GM18526 (cell line): Measurements from ENCODE around the gene AFAP1.

ENCODE experiments used
- POLR2A ChIP-seq: IDR thresholded peaks from 3 replicates; pipeline ENCODE4 v1.6.1; 2011; ENCODE audit not compliant: insufficient read length; ENCODE audit errors: extremely low read depth

The AFAP1 gene

GRCh38 chr4:7899184-7899869, 40.3 kb downstream of the AFAP1 start:
- no peak for TF ChIP-seq POLR2A

GRCh38 chr4:7898385-7898784, 41.3 kb downstream of the AFAP1 start:
- TF ChIP-seq POLR2A = no peak

- TF ChIP-seq POLR2A = no peak
These were observed 41.9 kb downstream of the AFAP1 start for GRCh38 chr4:7897811-7898210.

- no peak for TF ChIP-seq POLR2A
These were observed 44.9 kb downstream of the AFAP1 start for GRCh38 chr4:7894677-7895181.

GRCh38 chr4:7894098-7894676, 45.5 kb downstream of the AFAP1 start:
- no peak for TF ChIP-seq POLR2A

GRCh38 chr4:7893539-7893938, 46.1 kb downstream of the AFAP1 start:
- no peak for TF ChIP-seq POLR2A

GRCh38 chr4:7892212-7893019, 47.2 kb downstream of the AFAP1 start:
- no peak for TF ChIP-seq POLR2A

- no peak for TF ChIP-seq POLR2A
These were observed 48.8 kb downstream of the AFAP1 start for GRCh38 chr4:7890635-7891393.

GRCh38 chr4:7887436-7887835, 52.2 kb downstream of the AFAP1 start:
- no peak for TF ChIP-seq POLR2A

GRCh38 chr4:7886007-7886973, 53.4 kb downstream of the AFAP1 start:
- no peak for TF ChIP-seq POLR2A

GRCh38 chr4:7885216-7886006, 54.2 kb downstream of the AFAP1 start:
- TF ChIP-seq POLR2A = no peak

GRCh38 chr4:7880683-7881082, 59.0 kb downstream of the AFAP1 start:
- TF ChIP-seq POLR2A = no peak

GRCh38 chr4:7879127-7879526, 60.5 kb downstream of the AFAP1 start:
- TF ChIP-seq POLR2A = no peak

- TF ChIP-seq POLR2A = no peak
These were observed 61.3 kb downstream of the AFAP1 start for GRCh38 chr4:7878323-7878722.

GRCh38 chr4:7877176-7877575, 62.5 kb downstream of the AFAP1 start:
- no peak for TF ChIP-seq POLR2A
